ENCODE results near the gene PDCD7. TPM values are rescaled to one million over a fixed set of nuclear protein-coding genes. Genes with fewer than 3 reads are reported as not detected.
"Not testable (repeated sequence)": the region's sequence is repeated elsewhere in the genome, so short reads cannot be mapped to it uniquely, and the experiment has no call there.

The PDCD7 gene
- total RNA-seq, 2 experiments from 2014 or later, result 16.6 to 24.8 TPM

- H3K4me1 Mint-ChIP-seq, result peaks cover 18% of the 10 kb centered on the region
- ATAC-seq, result peak; percentile 75
- H3K27me3 Mint-ChIP-seq, result peaks cover 19% of the 10 kb centered on the region
- peak; percentile 43 for DNase-seq
- no peaks in the 10 kb centered on the region for H3K9me3 Mint-ChIP-seq (ENCODE audit: low read depth)
- ChIA-PET POLR2A (interaction anchor here (0.7 to 1.6 kb wide), 2 partner anchors 167 to 223 kb away, joined by 4 to 6 read pairs; no protein-coding TSS in a partner anchor), CTCF (interaction anchor here (0.9 to 2.2 kb wide), 6 partner anchors 14 to 49 kb away, joined by 3 to 6 read pairs (median 4); partner anchors contain the start of gene UBAP1L)
- peak overlapping the region; percentile 48 for H3K27ac Mint-ChIP-seq
- no peak overlapping the region for H3K4me3 Mint-ChIP-seq
- intact Hi-C loops (cut with DNase I, micrococcal nuclease), result no loop called here
- no peaks in the 10 kb centered on the region for H3K36me3 Mint-ChIP-seq (ENCODE audit: low read depth)
Observed at GRCh38 chr15:65082303-65082953, 51.2 kb downstream of the PDCD7 start.

DNA sequence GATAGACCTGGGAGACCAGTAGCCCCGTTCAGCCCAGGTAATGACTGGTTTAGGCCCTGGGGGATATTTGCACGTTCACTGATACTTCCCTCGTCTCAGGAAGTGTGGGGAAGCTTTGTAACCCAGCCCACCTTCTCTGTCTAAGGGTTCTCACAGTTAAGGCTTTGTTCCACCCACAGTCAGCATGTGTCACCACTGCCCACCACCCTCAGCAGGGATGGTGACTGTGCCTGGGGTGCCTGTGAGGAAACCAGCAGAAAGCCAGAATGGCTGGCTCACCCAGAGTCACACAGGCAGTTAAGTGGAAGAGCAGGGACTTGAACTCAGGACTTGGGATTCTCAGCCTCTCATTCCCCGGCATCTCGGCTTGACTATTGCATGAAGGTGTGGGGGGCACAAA is 51.9 kb downstream of the PDCD7 start:
- no peaks in the 10 kb centered on the region for H3K36me3 Mint-ChIP-seq (ENCODE audit: low read depth)
- no peak overlapping the region for H3K27ac Mint-ChIP-seq
- intact Hi-C loops (cut with DNase I, micrococcal nuclease), result no loop called here
- H3K27me3 Mint-ChIP-seq, result peaks cover 19% of the 10 kb centered on the region
- ATAC-seq (peak; percentile 71), DNase-seq (peak; percentile 57)
- H3K4me1 Mint-ChIP-seq, result peaks cover 18% of the 10 kb centered on the region
- POLR2A ChIA-PET, result interaction anchor here (0.7 kb wide), 1 partner anchor 223 kb away, joined by 3 read pairs; no protein-coding TSS in a partner anchor
- CTCF ChIA-PET, result interaction anchor here (0.9 to 2.2 kb wide), 4 partner anchors 16 to 48 kb away, joined by 3 to 6 read pairs (median 4); no protein-coding TSS in a partner anchor
- H3K9me3 Mint-ChIP-seq (ENCODE audit: low read depth), result no peaks in the 10 kb centered on the region
- no peak overlapping the region for H3K4me3 Mint-ChIP-seq

DNA sequence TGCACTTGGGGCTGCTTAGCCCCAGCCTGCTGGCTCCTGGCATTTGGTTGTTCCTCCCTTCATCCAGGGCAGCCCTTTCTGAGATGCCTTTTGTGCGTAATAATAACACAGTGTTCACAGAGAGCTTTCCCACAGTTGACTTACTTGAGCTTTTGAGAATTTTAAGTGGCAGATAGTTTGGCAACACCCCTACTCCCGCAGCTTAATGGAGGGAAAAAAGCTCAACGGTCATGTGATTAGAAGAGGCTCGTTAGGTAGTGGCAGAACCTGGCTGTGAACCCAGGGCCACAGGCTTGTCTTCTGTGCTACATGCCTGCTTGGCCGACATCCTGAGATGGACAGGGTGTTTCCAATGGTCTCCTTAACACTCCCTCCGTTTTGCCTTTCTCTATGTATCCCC is 52.3 kb downstream of the PDCD7 start:
- H3K27ac Mint-ChIP-seq, result no peak overlapping the region
- ATAC-seq (no peak), DNase-seq (no peak)
- intact Hi-C loops (cut with DNase I, micrococcal nuclease), result no loop called here
- no peaks in the 10 kb centered on the region for H3K9me3 Mint-ChIP-seq (ENCODE audit: low read depth)
- peaks cover 18% of the 10 kb centered on the region for H3K4me1 Mint-ChIP-seq
- no peaks in the 10 kb centered on the region for H3K36me3 Mint-ChIP-seq (ENCODE audit: low read depth)
- peaks cover 22% of the 10 kb centered on the region for H3K27me3 Mint-ChIP-seq
- CTCF ChIA-PET, result interaction anchor here (0.6 to 2.2 kb wide), 4 partner anchors 16 to 47 kb away, joined by 3 to 6 read pairs (median 4); no protein-coding TSS in a partner anchor
- POLR2A ChIA-PET, result interaction anchor here (0.7 kb wide), 1 partner anchor 224 kb away, joined by 3 read pairs; no protein-coding TSS in a partner anchor
- no peak overlapping the region for H3K4me3 Mint-ChIP-seq

DNA sequence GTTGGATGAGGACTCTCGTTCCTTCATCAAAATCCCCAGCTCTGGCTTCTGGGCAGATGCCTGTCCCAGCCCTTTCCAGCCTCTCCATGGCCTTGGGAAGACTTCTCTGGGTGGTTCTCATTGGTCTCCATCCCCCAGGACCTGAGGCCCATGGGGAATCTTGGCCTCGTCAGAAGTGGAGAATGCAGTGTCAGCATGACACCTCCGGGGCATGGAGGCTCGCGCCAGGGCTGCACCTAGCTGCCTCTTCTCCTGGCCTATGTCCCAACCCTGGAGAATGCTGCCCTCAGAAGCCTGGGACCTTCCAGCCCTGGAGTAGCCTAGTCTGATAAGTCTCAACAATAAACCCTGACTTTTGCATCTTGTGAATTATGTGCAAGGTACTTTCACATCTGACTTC is 54.0 kb downstream of the PDCD7 start:
- POLR2A ChIA-PET, result interaction anchor here (0.6 kb wide), 1 partner anchor 225 kb away, joined by 3 read pairs; the partner anchor contains the start of gene RNU5B-1
- ATAC-seq (no peak), DNase-seq (no peak)
- H3K27ac Mint-ChIP-seq, result no peak overlapping the region
- H3K36me3 Mint-ChIP-seq (ENCODE audit: low read depth), result no peaks in the 10 kb centered on the region
- peaks cover 25% of the 10 kb centered on the region for H3K27me3 Mint-ChIP-seq
- CTCF ChIA-PET, result interaction anchor here (0.8 kb wide), 2 partner anchors 82 to 348 kb away, joined by 3 read pairs; no protein-coding TSS in a partner anchor
- H3K4me3 Mint-ChIP-seq, result no peak overlapping the region
- intact Hi-C loops (cut with DNase I, micrococcal nuclease), result loop anchor here in 1 of 2 experiments (2.0 to 10.0 kb wide), 2 partner anchors 25 to 345 kb away; no protein-coding TSS in a partner anchor
- peaks cover 18% of the 10 kb centered on the region for H3K4me1 Mint-ChIP-seq
- H3K9me3 Mint-ChIP-seq (ENCODE audit: low read depth), result no peaks in the 10 kb centered on the region

DNA sequence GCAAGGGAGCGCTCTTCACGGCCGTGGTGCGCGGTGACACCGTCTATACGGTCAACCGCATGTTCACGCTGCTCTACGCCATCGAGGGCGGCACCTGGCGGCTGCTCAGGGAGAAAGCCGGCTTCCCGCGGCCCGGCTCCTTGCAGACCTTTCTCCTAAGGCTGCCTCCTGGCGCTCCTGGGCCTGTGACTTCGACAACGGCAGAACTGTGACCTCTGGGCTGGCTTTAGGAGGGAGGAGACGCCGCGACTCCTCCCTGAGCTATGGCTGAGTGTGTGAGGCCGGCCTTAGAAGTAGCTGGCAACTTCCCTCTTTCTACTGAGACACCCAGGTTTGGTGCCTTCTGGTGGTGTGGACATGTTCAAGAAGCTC is 55.6 kb downstream of the PDCD7 start:
- Mint-ChIP-seq H3K9me3 (ENCODE audit: low read depth) (no peaks in the 10 kb centered on the region), H3K4me3 (no peak overlapping the region), H3K4me1 (peaks cover 18% of the 10 kb centered on the region), H3K36me3 (ENCODE audit: low read depth) (no peaks in the 10 kb centered on the region), H3K27me3 (peaks cover 25% of the 10 kb centered on the region), H3K27ac (no peak overlapping the region)
- ChIA-PET CTCF (interaction anchor here (0.7 to 2.2 kb wide), 10 partner anchors 8 to 314 kb away, joined by 3 to 14 read pairs (median 3); no protein-coding TSS in a partner anchor), POLR2A (no interaction called here)
- intact Hi-C loops (cut with DNase I, micrococcal nuclease), result loop anchor here (1.0 to 10.0 kb wide), 5 partner anchors 23 to 347 kb away; no protein-coding TSS in a partner anchor
- ATAC-seq, result peak; percentile 73
- DNase-seq, result peak; percentile 80

DNA sequence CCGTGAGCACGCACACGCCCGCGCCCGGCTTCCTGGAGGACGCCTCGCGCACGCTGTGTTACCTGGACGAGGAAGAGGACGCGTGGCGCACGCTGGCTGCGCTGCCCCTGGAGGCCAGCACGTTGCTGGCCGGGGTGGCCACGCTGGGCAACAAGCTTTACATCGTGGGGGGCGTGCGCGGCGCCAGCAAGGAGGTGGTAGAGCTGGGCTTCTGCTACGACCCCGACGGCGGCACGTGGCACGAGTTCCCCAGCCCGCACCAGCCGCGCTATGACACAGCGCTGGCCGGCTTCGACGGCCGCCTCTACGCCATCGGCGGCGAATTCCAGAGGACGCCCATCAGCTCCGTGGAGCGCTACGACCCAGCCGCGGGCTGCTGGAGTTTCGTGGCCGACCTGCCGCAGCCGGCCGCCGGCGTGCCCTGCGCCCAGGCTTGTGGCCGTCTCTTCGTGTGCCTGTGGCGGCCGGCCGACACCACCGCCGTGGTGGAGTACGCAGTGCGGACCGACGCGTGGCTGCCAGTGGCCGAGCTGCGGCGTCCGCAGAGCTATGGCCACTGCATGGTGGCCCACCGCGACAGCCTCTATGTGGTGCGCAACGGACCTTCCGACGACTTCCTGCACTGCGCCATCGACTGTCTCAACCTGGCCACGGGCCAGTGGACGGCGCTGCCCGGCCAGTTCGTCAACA is 56.2 kb downstream of the PDCD7 start:
- Mint-ChIP-seq H3K27me3 (peaks cover 20% of the 10 kb centered on the region), H3K27ac (no peak overlapping the region), H3K36me3 (ENCODE audit: low read depth) (no peaks in the 10 kb centered on the region), H3K9me3 (ENCODE audit: low read depth) (no peaks in the 10 kb centered on the region), H3K4me1 (peaks cover 13% of the 10 kb centered on the region), H3K4me3 (no peak overlapping the region)
- ChIA-PET CTCF (interaction anchor here (0.7 to 2.2 kb wide), 7 partner anchors 18 to 134 kb away, joined by 3 to 14 read pairs (median 3); no protein-coding TSS in a partner anchor), POLR2A (no interaction called here)
- intact Hi-C loops (cut with DNase I, micrococcal nuclease), result loop anchor here in 1 of 2 experiments (10.0 kb wide), 1 partner anchor 343 kb away; no protein-coding TSS in a partner anchor
- no peak for DNase-seq
- no peak for ATAC-seq

GRCh38 chr15:65076486-65077290 is 56.9 kb downstream of the PDCD7 start, which contains the start of gene KBTBD13:
Gene KBTBD13 (plus strand): TSS chr15:65076746. CDS start chr15:65076816, 70 bp downstream.
- POLR2A ChIA-PET, result no interaction called here
- Mint-ChIP-seq H3K27ac (no peak within 1 kb of the TSS), H3K27me3 (peaks cover 17% of the 10 kb centered on the region), H3K4me3 (no peak within 1 kb of the TSS), H3K4me1 (peaks cover 6% of the 10 kb centered on the region), H3K9me3 (ENCODE audit: low read depth) (no peaks in the 10 kb centered on the region), H3K36me3 (ENCODE audit: low read depth) (no peaks in the 10 kb centered on the region)
- intact Hi-C loops (cut with DNase I, micrococcal nuclease), result loop anchor here in 1 of 2 experiments (10.0 kb wide), 1 partner anchor 342 kb away; no protein-coding TSS in a partner anchor
- no peak for DNase-seq
- ATAC-seq, result no peak
- CTCF ChIA-PET, result interaction anchor here (0.7 to 1.9 kb wide), 5 partner anchors 17 to 1279 kb away, joined by 3 to 4 read pairs (median 3); no protein-coding TSS in a partner anchor

GRCh38 chr15:65075607-65076395 is 57.8 kb downstream of the PDCD7 start:
- H3K36me3 Mint-ChIP-seq (ENCODE audit: low read depth); H3K27ac Mint-ChIP-seq; H3K4me3 Mint-ChIP-seq; DNase-seq; H3K9me3 Mint-ChIP-seq (ENCODE audit: low read depth); POLR2A ChIA-PET; ATAC-seq; H3K4me1 Mint-ChIP-seq: not testable (repeated sequence)
- CTCF ChIA-PET, result interaction anchor here (0.7 to 1.9 kb wide), 3 partner anchors 42 to 1279 kb away, joined by 3 to 4 read pairs (median 3); no protein-coding TSS in a partner anchor
- intact Hi-C loops (cut with DNase I, micrococcal nuclease), result loop anchor here in 1 of 2 experiments (10.0 kb wide), 1 partner anchor 341 kb away; no protein-coding TSS in a partner anchor
- H3K27me3 Mint-ChIP-seq, result peaks cover 17% of the 10 kb centered on the region

DNA sequence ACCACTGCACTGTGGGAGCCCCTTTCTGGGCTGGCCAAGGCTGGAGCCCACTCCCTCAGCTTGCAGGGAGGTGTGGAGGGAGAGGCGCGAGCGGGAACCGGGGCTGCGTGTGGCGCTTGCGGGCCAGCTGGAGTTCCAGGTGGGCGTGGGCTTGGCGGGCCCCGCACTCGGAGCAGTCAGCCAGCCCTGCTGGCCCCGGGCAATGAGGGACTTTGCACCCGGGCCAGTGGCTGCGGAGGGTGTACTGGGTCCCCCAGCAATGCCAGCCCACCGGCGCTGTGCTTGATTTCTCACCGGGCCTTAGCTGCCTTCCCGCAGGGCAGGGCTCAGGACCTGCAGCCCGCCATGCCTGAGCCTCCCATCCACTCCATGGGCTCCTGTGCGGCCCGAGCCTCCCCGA is 58.7 kb downstream of the PDCD7 start:
- intact Hi-C loops (cut with DNase I, micrococcal nuclease), result loop anchor here in 1 of 2 experiments (10.0 kb wide), 1 partner anchor 340 kb away; no protein-coding TSS in a partner anchor
- POLR2A ChIA-PET; H3K27ac Mint-ChIP-seq; DNase-seq; H3K4me3 Mint-ChIP-seq; H3K36me3 Mint-ChIP-seq (ENCODE audit: low read depth); ATAC-seq; H3K4me1 Mint-ChIP-seq; H3K9me3 Mint-ChIP-seq (ENCODE audit: low read depth): not testable (repeated sequence)
- CTCF ChIA-PET, result interaction anchor here (1.1 kb wide), 1 partner anchor 41 kb away, joined by 3 read pairs; no protein-coding TSS in a partner anchor
- peaks cover 17% of the 10 kb centered on the region for H3K27me3 Mint-ChIP-seq

- H3K27me3 Mint-ChIP-seq, result peaks cover 20% of the 10 kb centered on the region
- no peak for DNase-seq
- intact Hi-C loops (cut with DNase I, micrococcal nuclease), result loop anchor here in 1 of 2 experiments (10.0 kb wide), 1 partner anchor 338 kb away; no protein-coding TSS in a partner anchor
- POLR2A ChIA-PET, result no interaction called here
- H3K27ac Mint-ChIP-seq, result no peak overlapping the region
- no peak overlapping the region for H3K4me3 Mint-ChIP-seq
- H3K36me3 Mint-ChIP-seq (ENCODE audit: low read depth), result no peaks in the 10 kb centered on the region
- CTCF ChIA-PET, result interaction anchor here (0.9 to 1.1 kb wide), 2 partner anchors 20 to 30 kb away, joined by 3 to 4 read pairs; no protein-coding TSS in a partner anchor
- H3K4me1 Mint-ChIP-seq, result peaks cover under 1% of the 10 kb centered on the region
- no peaks in the 10 kb centered on the region for H3K9me3 Mint-ChIP-seq (ENCODE audit: low read depth)
- ATAC-seq, result no peak
Observed at GRCh38 chr15:65072617-65073016, 61.0 kb downstream of the PDCD7 start.

All from activated CD4-positive, alpha-beta T cell treated with anti-CD3 and anti-CD28 coated beads for 36 hours (primary cell).